ENCODE data around the gene KLRC3. TPM values are rescaled to one million over a fixed set of nuclear protein-coding genes. Genes with fewer than 3 reads are reported as not detected.
"Not testable (repeated sequence)": the region's sequence is repeated elsewhere in the genome, so short reads cannot be mapped to it uniquely, and the experiment has no call there.

KLRC3 gene
- total RNA-seq, 1 donor, result not detected

DNA sequence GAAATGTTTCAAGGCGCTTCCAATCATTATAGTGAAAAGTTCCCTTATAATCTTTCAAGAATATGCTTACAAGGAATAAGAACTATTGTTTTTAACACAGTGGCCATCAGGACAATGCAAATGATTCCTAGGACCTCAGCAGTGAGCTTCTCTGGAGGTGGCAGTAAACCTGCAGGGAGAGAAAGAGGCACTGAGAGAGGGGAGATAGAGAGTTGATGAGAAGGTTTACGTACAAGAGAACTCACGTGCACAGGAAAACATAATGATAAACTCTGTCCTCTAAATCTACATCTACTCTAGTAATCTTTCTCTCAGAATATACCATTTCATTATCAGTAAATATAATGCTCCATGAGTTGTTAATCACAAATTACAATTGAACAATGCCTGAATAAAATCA is 11.6 kb downstream of the KLRC3 start:
- no peak overlapping the region for H3K4me3 ChIP-seq (ENCODE audit: low read depth, low read length)
- no peak for DNase-seq (ENCODE audit: low read depth)
- TF ChIP-seq, protein P1, sequence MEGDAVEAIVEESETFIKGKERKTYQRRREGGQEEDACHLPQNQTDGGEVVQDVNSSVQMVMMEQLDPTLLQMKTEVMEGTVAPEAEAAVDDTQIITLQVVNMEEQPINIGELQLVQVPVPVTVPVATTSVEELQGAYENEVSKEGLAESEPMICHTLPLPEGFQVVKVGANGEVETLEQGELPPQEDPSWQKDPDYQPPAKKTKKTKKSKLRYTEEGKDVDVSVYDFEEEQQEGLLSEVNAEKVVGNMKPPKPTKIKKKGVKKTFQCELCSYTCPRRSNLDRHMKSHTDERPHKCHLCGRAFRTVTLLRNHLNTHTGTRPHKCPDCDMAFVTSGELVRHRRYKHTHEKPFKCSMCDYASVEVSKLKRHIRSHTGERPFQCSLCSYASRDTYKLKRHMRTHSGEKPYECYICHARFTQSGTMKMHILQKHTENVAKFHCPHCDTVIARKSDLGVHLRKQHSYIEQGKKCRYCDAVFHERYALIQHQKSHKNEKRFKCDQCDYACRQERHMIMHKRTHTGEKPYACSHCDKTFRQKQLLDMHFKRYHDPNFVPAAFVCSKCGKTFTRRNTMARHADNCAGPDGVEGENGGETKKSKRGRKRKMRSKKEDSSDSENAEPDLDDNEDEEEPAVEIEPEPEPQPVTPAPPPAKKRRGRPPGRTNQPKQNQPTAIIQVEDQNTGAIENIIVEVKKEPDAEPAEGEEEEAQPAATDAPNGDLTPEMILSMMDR (IDR thresholded peaks at IDR 0.05; ENCODE audit: insufficient read depth, low read length), result no peak

DNA sequence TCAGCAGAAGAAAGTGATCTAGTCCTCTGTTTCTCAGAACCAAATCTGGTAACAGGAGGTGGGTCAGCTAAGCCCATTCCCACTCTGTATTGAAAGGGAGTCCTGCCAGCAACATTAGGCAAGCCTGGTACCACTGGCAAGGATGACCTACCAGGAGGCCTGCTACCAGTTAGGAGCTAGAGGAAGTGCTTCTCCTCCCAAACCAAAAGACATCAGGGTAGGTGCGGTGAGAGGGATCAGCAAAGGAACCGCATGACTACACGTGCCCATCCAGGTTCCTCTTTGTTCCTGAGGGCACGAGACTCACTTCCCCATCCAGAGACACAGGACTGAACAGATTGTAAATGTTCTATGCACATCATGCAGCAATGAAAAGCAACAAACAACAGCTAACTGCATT is 13.7 kb downstream of the KLRC3 start:
- DNase-seq (ENCODE audit: low read depth), result no peak
- TF ChIP-seq, protein P1 (IDR thresholded peaks at IDR 0.05; ENCODE audit: insufficient read depth, low read length), result no peak
- no peak overlapping the region for H3K4me3 ChIP-seq (ENCODE audit: low read depth, low read length)

DNA sequence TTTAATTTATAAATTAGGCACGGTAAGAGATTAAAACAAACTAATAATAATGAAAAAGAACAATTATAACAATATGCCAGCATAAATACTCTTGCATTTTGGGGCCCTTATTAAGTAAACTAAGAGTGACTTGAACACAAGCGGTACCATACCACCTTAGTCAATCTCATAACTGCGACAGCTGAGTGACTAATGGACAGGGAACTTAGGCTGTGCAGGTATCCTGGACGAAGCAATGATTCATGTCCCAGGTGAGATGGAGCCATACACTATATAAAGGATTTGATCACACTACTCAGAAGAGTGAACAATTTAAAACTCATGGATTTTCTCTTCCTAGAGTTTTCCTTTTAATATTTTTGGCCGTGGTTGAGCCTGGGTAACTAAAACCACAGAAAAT is 15.1 kb downstream of the KLRC3 start:
- TF ChIP-seq, protein P1 (IDR thresholded peaks at IDR 0.05; ENCODE audit: insufficient read depth, low read length), result no peak
- no peak for DNase-seq (ENCODE audit: low read depth)
- H3K4me3 ChIP-seq (ENCODE audit: low read depth, low read length), result no peak overlapping the region

DNA sequence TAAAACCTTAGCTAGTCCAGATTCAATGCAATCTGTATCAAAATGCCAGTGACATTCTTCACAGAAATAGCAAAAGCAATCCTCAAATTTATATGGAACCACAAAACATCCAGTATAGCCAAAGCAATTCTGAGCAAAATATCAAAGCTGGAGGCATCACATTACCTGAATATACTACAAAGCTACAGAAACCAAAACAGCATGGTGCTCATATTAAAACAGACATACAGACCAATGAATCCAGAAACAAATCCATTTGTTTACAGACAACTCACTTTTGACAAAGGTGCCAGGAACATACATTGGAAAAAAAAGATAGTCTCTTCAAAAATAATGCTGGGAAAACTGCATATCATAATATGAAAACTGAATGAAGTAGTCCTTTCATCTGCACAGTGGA is 15.6 kb downstream of the KLRC3 start:
- DNase-seq (ENCODE audit: low read depth), result no peak
- H3K4me3 ChIP-seq (ENCODE audit: low read depth, low read length), result no peak overlapping the region
- TF ChIP-seq, protein P1 (IDR thresholded peaks at IDR 0.05; ENCODE audit: insufficient read depth, low read length), result no peak

DNA sequence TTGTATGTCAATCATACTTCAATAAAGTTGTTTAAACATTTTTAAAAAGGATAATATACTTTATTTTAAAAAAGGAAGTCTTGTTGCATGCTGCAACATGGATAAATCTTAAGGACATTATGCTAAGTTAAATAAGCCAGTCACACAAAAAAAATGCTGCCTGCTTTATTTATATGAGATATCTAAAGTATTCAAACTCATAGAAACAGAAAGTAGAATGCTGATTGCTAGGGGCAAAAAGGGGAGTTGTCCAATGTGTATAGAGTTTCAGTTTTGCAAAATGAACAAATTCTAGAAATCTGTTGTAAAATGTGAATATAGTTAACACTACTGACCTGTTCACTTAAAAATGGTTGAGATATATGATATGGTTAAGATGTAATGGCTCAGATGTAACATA is 19.6 kb downstream of the KLRC3 start:
- no peak for DNase-seq (ENCODE audit: low read depth)
- TF ChIP-seq, protein P1 (IDR thresholded peaks at IDR 0.05; ENCODE audit: insufficient read depth, low read length), result no peak
- H3K4me3 ChIP-seq (ENCODE audit: low read depth, low read length), result no peak overlapping the region

DNA sequence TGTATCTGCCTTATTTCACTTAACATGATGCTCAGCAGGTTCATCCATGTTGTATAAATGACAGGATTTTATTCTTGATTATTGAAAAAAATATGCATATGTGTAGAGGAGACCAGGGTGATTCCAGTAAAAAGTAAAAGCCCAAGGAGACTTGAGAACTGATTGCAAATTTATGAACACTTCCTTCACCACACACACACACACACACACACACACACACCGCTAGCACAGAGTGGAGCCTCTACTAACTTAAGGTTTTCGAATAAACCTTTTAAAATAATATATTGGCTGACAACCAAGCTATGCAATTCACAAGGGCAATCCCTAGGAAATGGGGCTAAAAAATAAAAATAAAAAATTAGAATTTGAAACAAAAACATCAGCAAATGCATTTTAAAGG is 22.2 kb downstream of the KLRC3 start:
- DNase-seq (ENCODE audit: low read depth), result no peak
- no peak overlapping the region for H3K4me3 ChIP-seq (ENCODE audit: low read depth, low read length)
- TF ChIP-seq, protein P1 (IDR thresholded peaks at IDR 0.05; ENCODE audit: insufficient read depth, low read length), result no peak

DNA sequence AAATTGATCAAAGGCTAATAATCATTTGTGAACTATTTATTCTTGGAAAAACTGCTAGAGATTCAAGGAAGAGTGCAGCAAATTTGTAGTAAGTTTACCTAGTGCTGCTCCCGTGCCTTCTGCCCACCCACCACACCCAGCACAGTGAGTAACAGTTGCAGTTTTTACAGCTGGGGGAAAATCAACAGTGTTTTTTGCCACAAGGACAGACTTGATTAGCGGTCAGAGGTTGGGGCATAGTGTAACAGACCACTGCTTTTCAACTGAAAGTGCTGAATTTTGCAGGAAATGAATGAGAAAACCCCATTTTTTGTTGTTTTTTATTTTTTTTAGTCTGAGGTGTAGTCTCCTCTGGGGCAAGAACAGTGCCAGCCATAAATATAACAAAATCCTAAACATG is 23.1 kb downstream of the KLRC3 start:
- H3K4me3 ChIP-seq (ENCODE audit: low read depth, low read length), result no peak overlapping the region
- DNase-seq (ENCODE audit: low read depth), result no peak
- TF ChIP-seq, protein P1 (IDR thresholded peaks at IDR 0.05; ENCODE audit: insufficient read depth, low read length), result no peak

DNA sequence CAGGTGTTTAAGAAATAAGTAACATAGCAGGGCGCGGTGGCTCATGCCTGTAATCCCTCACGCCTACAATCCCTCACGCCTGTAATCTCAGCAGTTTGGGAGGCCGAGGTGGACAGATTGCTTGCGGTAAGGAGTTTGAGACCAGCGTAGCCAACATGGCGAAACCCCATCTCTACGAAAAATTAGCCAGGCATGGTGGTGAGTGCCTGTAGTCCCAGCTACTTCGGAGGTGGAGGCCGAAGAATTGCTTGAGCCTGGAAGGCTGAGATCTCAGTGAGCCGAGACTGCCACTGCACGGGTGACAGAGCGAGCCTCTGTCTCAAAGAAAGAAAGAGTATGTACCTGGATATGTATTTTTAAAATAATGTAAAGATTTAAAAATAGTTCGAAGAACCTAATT is 24.2 kb downstream of the KLRC3 start:
- not testable (repeated sequence) for H3K4me3 ChIP-seq (ENCODE audit: low read depth, low read length); DNase-seq (ENCODE audit: low read depth)

Measured in fibroblast of the aortic adventitia (primary cell).